ENCODE measurements around the gene PIK3AP1. TPM values are rescaled to one million over a fixed set of nuclear protein-coding genes. Genes with fewer than 3 reads are reported as not detected.

PIK3AP1 gene
- total and polyA plus RNA-seq, 2 of the 4 experiments (the other 2 are of a cell fraction), result under 0.01 to 0.14 TPM

GRCh38 chr10:96656198-96656577, 64.1 kb downstream of the PIK3AP1 start:
- Histone ChIP-seq H4K8ac (ENCODE audit: low read depth in 2 of 2, low read length in 2 of 2) (no peak overlapping the region), H2AK9ac (replicated peaks; ENCODE audit: low read depth, low read length, poor library complexity) (no peak overlapping the region), H2BK120ac (ENCODE audit: low read depth, low read length) (no peak overlapping the region), H4K5ac (ENCODE audit: low read depth, low read length) (no peak overlapping the region), H3K79me1 (ENCODE audit: low read depth in 1 of 2, low read length in 2 of 2) (no peaks in the 10 kb centered on the region), H4K20me1 (ENCODE audit: insufficient read depth, low read length) (no peaks in the 10 kb centered on the region), H3K9me1 (ENCODE audit: insufficient read depth, low read length) (no peaks in the 10 kb centered on the region), H2BK15ac (ENCODE audit: low read depth, low read length) (no peak overlapping the region), H3K56ac (ENCODE audit: extremely low read depth, insufficient read depth, low read length) (no peak overlapping the region), H3K4me2 (ENCODE audit: low read depth, low read length) (no peak overlapping the region), H3K4ac (ENCODE audit: low read depth, low read length) (no peak overlapping the region), H2AK5ac (ENCODE audit: low read depth, low read length) (no peak overlapping the region), H4K91ac (ENCODE audit: insufficient read depth, low read depth, low read length) (no peak overlapping the region), H2BK20ac (ENCODE audit: low read depth, low read length) (no peak overlapping the region), H3K23ac (ENCODE audit: low read depth, low read length) (no peak overlapping the region), H2BK5ac (ENCODE audit: low read depth, low read length, poor library complexity, severe bottlenecking) (no peak overlapping the region), H3K9ac (ENCODE audit: low read depth, low read length) (no peak overlapping the region), H3K36me3 (ENCODE audit: control insufficient read depth, insufficient read depth, low read length) (no peaks in the 10 kb centered on the region), H2AFZ (replicated peaks; ENCODE audit: low read length, poor library complexity) (no peak overlapping the region), H3K27me3 (ENCODE audit: control insufficient read depth, insufficient read depth, low read length) (peaks cover 3% of the 10 kb centered on the region), H3K4me1 (ENCODE audit: control insufficient read depth, insufficient read depth, low read length) (no peaks in the 10 kb centered on the region), H3K27ac (ENCODE audit: insufficient read depth, low read length) (no peak overlapping the region), H3K9me3 (ENCODE audit: control insufficient read depth, insufficient read depth, low read length) (no peaks in the 10 kb centered on the region), H3K18ac (ENCODE audit: low read depth, low read length) (no peak overlapping the region), H3K4me3 (ENCODE audit: insufficient read depth, low read depth, low read length) (no peak overlapping the region), H3K14ac (replicated peaks; ENCODE audit: low read depth, low read length) (no peak overlapping the region)
- intact Hi-C loops (cut with micrococcal nuclease), result no loop called here
- POLR2A ChIA-PET (ENCODE audit: unreplicated experiment), result no interaction called here
- DNase-seq, result no peak
- ATAC-seq (ENCODE audit: low read depth), result no peak
- BruUV-seq (replicated peaks), result no TSS peak
- dilution Hi-C loops (cut with HindIII; ENCODE audit: low sequenced_read_pairs, unreplicated experiment), result no loop called here
- no peak for TF ChIP-seq RFX5 (IDR thresholded peaks at IDR 0.05; ENCODE audit: low read depth, low read length)
- no peak for TF ChIP-seq POLR2A (IDR thresholded peaks at IDR 0.05; ENCODE audit: low read depth, low read length)
- in situ Hi-C loops (cut with MboI; ENCODE audit: low sequenced_read_pairs), result no loop called here
- no CpG with 5 or more reads among the region's 3 CpGs for WGBS, 2 experiments (ENCODE audit: extremely low coverage in 2 of 2, insufficient read length in 1 of 2)
- CTCF ChIA-PET, result no interaction called here
